Ishikawa (cell line): ENCODE data around the gene TRIM38.

Experiments used
- CEBPB ChIP-seq: IDR thresholded peaks from 2 replicates; pipeline ENCODE4 v1.6.1; 2012
- CREB1 ChIP-seq: IDR thresholded peaks from 2 replicates; pipeline ENCODE4 v1.6.1; 2012; ENCODE audit warnings: low read depth
- EGR1 ChIP-seq: IDR thresholded peaks from 2 replicates; pipeline ENCODE4 v1.6.1; 2012
- EP300 ChIP-seq: IDR thresholded peaks from 2 replicates; pipeline ENCODE4 v1.6.1; 2012; ENCODE audit warnings: borderline replicate concordance
- FOXM1 ChIP-seq: IDR thresholded peaks from 2 replicates; pipeline ENCODE4 v1.6.1; 2012; ENCODE audit warnings: low read depth, borderline replicate concordance
- MAX ChIP-seq: IDR thresholded peaks from 2 replicates; pipeline ENCODE4 v1.6.1; 2012
- NFIC ChIP-seq: IDR thresholded peaks from 2 replicates; pipeline ENCODE4 v1.6.1; 2012
- RAD21 ChIP-seq: IDR thresholded peaks from 2 replicates; pipeline ENCODE4 v1.6.1; 2012; ENCODE audit warnings: low read depth
- REST ChIP-seq: IDR thresholded peaks from 2 replicates; pipeline ENCODE4 v1.6.1; 2012; ENCODE audit warnings: low read depth, mild to moderate bottlenecking
- TAF1 ChIP-seq: IDR thresholded peaks from 2 replicates; pipeline ENCODE4 v1.6.1; 2012; ENCODE audit warnings: low read depth, mild to moderate bottlenecking
- TCF12 ChIP-seq: IDR thresholded peaks from 2 replicates; pipeline ENCODE4 v1.6.1; 2012; ENCODE audit warnings: low read depth
- TEAD4 ChIP-seq: IDR thresholded peaks from 2 replicates; pipeline ENCODE4 v1.6.1; 2012
- USF1 ChIP-seq: IDR thresholded peaks from 2 replicates; pipeline ENCODE4 v1.6.1; 2012
- YY1 ChIP-seq: IDR thresholded peaks from 2 replicates; pipeline ENCODE4 v1.6.1; 2012; ENCODE audit warnings: low read depth
- ZBTB7A ChIP-seq: IDR thresholded peaks from 2 replicates; pipeline ENCODE4 v1.6.1; 2012; ENCODE audit warnings: low read depth

TRIM38 gene

GRCh38 chr6:25965058-25965457, 2.5 kb downstream of the TRIM38 start:
- no peak for TF ChIP-seq RAD21
- TF ChIP-seq TAF1: no peak
- TF ChIP-seq USF1: no peak
- TF ChIP-seq EGR1: no peak
- no peak for TF ChIP-seq NFIC
- no peak for TF ChIP-seq REST
- TF ChIP-seq FOXM1: no peak
- TF ChIP-seq YY1: no peak
- TF ChIP-seq TEAD4: no peak
- no peak for TF ChIP-seq EP300
- no peak for TF ChIP-seq ZBTB7A
- no peak for TF ChIP-seq CREB1
- TF ChIP-seq TCF12: no peak
- no peak for TF ChIP-seq CEBPB
- no peak for TF ChIP-seq MAX

GRCh38 chr6:25966711-25967110, 4.1 kb downstream of the TRIM38 start:
- TF ChIP-seq FOXM1 (no peak), NFIC (no peak), TCF12 (no peak), EP300 (no peak), REST (no peak), CEBPB (no peak), ZBTB7A (no peak)

GRCh38 chr6:25968769-25969168, 6.2 kb downstream of the TRIM38 start:
- TF ChIP-seq REST (no peak), YY1 (no peak), FOXM1 (no peak), EP300 (no peak), TEAD4 (no peak), TAF1 (no peak), EGR1 (no peak), NFIC (no peak), RAD21 (no peak), CEBPB (no peak), ZBTB7A (no peak), USF1 (no peak), MAX (no peak), CREB1 (no peak), TCF12 (no peak)

- no peak for TF ChIP-seq TAF1
- TF ChIP-seq REST: no peak
- TF ChIP-seq EGR1: peak; percentile 75
- TF ChIP-seq CEBPB: peak; percentile 40; the same call in 1 of the 2 replicates
- TF ChIP-seq YY1: no peak
- peak; percentile 75 for TF ChIP-seq TCF12
- TF ChIP-seq NFIC: peak; percentile 79
- peak; percentile 42; the same call in 1 of the 2 replicates for TF ChIP-seq USF1
- TF ChIP-seq CREB1: no peak
- TF ChIP-seq RAD21: no peak
- TF ChIP-seq EP300: peak; percentile 67; the same call in 1 of the 2 replicates
- TF ChIP-seq ZBTB7A: no peak
- TF ChIP-seq FOXM1: no peak
- TF ChIP-seq TEAD4: peak; percentile 88
- TF ChIP-seq MAX: no peak
Observed at GRCh38 chr6:25971187-25971821, 8.7 kb downstream of the TRIM38 start.
